ENCODE data around the gene PPM1J. TPM values are rescaled to one million over a fixed set of nuclear protein-coding genes. Genes with fewer than 3 reads are reported as not detected.

The PPM1J gene
- polyA plus RNA-seq, 1 of the 3 experiments (the other 2 are of a cell fraction), result 5.3 TPM

DNA sequence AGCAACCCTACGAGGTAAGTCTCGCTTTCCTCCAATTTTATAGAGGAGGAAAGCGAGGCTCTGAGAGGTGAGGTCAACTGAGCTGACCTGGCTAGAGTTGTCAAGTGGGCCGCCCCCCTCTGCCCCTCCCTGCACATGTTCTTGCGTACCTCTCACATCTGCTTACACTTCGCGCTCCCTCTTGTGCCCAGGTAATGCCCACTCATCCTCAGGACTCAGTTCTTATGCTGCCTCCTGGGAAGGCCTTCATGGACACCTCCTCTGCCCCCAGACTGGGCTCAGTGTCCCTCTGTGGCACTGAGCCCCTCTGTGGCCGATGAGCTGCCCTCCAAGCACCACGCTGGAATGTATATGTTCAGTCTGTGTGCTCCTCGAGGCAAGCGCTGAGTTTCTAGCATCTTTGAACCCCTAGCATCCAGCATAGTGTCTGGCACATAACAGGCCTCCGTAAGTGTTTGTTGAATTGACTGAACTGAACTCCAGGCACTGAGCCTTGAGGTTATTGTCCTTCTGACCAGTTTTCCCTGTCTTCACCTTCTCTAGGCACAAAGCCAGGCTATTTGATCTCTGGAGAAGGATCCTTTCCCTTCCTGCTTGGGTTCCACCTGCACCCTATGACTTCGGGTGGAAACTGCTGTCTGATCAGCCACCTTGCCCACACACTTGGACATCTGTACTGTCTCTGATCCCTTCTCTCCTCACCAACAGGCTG, 27.2 kb downstream of the PPM1J start:
- Histone ChIP-seq H3K4me3 (ENCODE audit: low read depth in 2 of 2, low read length in 1 of 2) (no peak overlapping the region), H3K9ac (no peak overlapping the region), H3F3A (replicated peaks; ENCODE audit: insufficient read depth) (no peaks in the 10 kb centered on the region), H3K36me3 (replicated peaks in 1 of 2; ENCODE audit: control insufficient read depth in 1 of 2, insufficient read depth in 2 of 2, low read length in 1 of 2) (peaks cover 14 to 21% of the 10 kb centered on the region in 2 experiments), H4K20me1 (ENCODE audit: insufficient read depth) (peaks cover 19% of the 10 kb centered on the region), H3K79me2 (ENCODE audit: insufficient read depth) (peaks cover 34% of the 10 kb centered on the region), H2AFZ (ENCODE audit: low read depth) (no peak overlapping the region), H3K4me1 (ENCODE audit: control insufficient read depth in 1 of 2, insufficient read depth in 2 of 2, low read depth in 1 of 2, low read length in 1 of 2) (no peaks in the 10 kb centered on the region; a peak in 1 of 4 replicates), H3K4me2 (no peak overlapping the region), H3K9me3 (no peaks in the 10 kb centered on the region), H3K27ac (ENCODE audit: low read depth in 2 of 2, low read length in 1 of 2) (no peak overlapping the region), H3K9me2 (no peaks in the 10 kb centered on the region), H3K27me3 (ENCODE audit: insufficient read depth) (no peaks in the 10 kb centered on the region)
- WGBS (ENCODE audit: low lambda C conversion rate), result 95% methylated on average over 13 of the region's 13 CpGs
- TF ChIP-seq FOSL2 (IDR thresholded peaks at IDR 0.05; ENCODE audit: borderline replicate concordance, low read depth), result no peak
- TF ChIP-seq, protein P1, sequence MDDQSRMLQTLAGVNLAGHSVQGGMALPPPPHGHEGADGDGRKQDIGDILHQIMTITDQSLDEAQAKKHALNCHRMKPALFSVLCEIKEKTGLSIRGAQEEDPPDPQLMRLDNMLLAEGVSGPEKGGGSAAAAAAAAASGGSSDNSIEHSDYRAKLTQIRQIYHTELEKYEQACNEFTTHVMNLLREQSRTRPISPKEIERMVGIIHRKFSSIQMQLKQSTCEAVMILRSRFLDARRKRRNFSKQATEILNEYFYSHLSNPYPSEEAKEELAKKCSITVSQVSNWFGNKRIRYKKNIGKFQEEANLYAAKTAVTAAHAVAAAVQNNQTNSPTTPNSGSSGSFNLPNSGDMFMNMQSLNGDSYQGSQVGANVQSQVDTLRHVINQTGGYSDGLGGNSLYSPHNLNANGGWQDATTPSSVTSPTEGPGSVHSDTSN (IDR thresholded peaks at IDR 0.05), result no peak
- peak; percentile 5 for DNase-seq
- POLR2A ChIA-PET, result no interaction called here
- CTCF ChIA-PET, result no interaction called here

DNA sequence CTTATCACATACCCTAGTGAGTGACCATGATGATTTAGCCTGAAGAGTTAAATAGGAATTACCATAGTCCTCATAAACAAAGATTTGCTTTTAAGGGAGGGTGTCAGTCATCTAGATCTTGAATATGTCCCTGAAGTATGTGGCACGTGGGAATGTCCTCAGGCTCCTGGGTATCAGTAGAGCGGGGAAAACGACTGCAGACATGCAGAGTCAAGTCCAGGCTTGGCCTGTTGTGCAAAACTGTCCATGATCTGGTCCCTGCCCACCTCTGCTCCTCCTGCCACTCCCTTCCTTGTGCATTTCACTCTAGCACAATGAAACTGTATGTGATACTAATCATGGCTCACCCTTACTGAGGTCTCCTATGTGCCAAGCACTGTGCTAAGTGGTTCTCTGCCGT, 27.8 kb downstream of the PPM1J start:
- no peaks in the 10 kb centered on the region for H3K9me3 ChIP-seq
- H3K9ac ChIP-seq, result no peak overlapping the region
- WGBS (ENCODE audit: low lambda C conversion rate), result 85% methylated on average over 4 of the region's 4 CpGs
- H3K27ac ChIP-seq (ENCODE audit: low read depth in 2 of 2, low read length in 1 of 2), result no peak overlapping the region; a peak in 1 of 4 replicates
- TF ChIP-seq, protein P2, sequence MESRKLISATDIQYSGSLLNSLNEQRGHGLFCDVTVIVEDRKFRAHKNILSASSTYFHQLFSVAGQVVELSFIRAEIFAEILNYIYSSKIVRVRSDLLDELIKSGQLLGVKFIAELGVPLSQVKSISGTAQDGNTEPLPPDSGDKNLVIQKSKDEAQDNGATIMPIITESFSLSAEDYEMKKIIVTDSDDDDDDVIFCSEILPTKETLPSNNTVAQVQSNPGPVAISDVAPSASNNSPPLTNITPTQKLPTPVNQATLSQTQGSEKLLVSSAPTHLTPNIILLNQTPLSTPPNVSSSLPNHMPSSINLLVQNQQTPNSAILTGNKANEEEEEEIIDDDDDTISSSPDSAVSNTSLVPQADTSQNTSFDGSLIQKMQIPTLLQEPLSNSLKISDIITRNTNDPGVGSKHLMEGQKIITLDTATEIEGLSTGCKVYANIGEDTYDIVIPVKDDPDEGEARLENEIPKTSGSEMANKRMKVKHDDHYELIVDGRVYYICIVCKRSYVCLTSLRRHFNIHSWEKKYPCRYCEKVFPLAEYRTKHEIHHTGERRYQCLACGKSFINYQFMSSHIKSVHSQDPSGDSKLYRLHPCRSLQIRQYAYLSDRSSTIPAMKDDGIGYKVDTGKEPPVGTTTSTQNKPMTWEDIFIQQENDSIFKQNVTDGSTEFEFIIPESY (IDR thresholded peaks at IDR 0.05; ENCODE audit: borderline replicate concordance, low read depth), result no peak
- no peak for TF ChIP-seq GATA2 (CRISPR knock-in tag; IDR thresholded peaks at IDR 0.05)
- TF ChIP-seq, protein P3, sequence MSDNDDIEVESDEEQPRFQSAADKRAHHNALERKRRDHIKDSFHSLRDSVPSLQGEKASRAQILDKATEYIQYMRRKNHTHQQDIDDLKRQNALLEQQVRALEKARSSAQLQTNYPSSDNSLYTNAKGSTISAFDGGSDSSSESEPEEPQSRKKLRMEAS (IDR thresholded peaks at IDR 0.05; ENCODE audit: low read depth), result no peak
- no peak for TF ChIP-seq CHD2 (IDR thresholded peaks at IDR 0.05; ENCODE audit: low read length, partially characterized antibody)
- no peak for TF ChIP-seq TEAD4 (IDR thresholded peaks at IDR 0.05; ENCODE audit: borderline replicate concordance, insufficient read depth)
- no peak for TF ChIP-seq NFIC (IDR thresholded peaks at IDR 0.05; ENCODE audit: borderline replicate concordance)
- TF ChIP-seq EP300 (IDR thresholded peaks at IDR 0.05; ENCODE audit: borderline replicate concordance in 1 of 2, low read depth in 1 of 2, low read length in 1 of 2), result no peak
- no peak for TF ChIP-seq SIN3A (IDR thresholded peaks at IDR 0.05; ENCODE audit: borderline replicate concordance, low read depth, low read length)
- TF ChIP-seq MXI1 (IDR thresholded peaks at IDR 0.05; ENCODE audit: low read depth, low read length), result no peak
- no peak for TF ChIP-seq GABPA (IDR thresholded peaks at IDR 0.05; ENCODE audit: low read depth)
- no peak for TF ChIP-seq JUND (IDR thresholded peaks at IDR 0.05)
- no peak for TF ChIP-seq RCOR1 (IDR thresholded peaks at IDR 0.05; ENCODE audit: low read length)
- TF ChIP-seq FOXJ3 (CRISPR knock-in tag; IDR thresholded peaks at IDR 0.05), result no peak
- no peak for TF ChIP-seq EZH2phosphoT487 (IDR thresholded peaks at IDR 0.05; ENCODE audit: borderline replicate concordance, low read depth)
- TF ChIP-seq, protein P4, sequence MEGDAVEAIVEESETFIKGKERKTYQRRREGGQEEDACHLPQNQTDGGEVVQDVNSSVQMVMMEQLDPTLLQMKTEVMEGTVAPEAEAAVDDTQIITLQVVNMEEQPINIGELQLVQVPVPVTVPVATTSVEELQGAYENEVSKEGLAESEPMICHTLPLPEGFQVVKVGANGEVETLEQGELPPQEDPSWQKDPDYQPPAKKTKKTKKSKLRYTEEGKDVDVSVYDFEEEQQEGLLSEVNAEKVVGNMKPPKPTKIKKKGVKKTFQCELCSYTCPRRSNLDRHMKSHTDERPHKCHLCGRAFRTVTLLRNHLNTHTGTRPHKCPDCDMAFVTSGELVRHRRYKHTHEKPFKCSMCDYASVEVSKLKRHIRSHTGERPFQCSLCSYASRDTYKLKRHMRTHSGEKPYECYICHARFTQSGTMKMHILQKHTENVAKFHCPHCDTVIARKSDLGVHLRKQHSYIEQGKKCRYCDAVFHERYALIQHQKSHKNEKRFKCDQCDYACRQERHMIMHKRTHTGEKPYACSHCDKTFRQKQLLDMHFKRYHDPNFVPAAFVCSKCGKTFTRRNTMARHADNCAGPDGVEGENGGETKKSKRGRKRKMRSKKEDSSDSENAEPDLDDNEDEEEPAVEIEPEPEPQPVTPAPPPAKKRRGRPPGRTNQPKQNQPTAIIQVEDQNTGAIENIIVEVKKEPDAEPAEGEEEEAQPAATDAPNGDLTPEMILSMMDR (IDR thresholded peaks at IDR 0.05), result no peak
- TF ChIP-seq ELF1 (IDR thresholded peaks at IDR 0.05), result no peak
- no peak for TF ChIP-seq RAD21 (IDR thresholded peaks at IDR 0.05; ENCODE audit: low read length)
- no peak for TF ChIP-seq TAF1 (IDR thresholded peaks at IDR 0.05; ENCODE audit: borderline replicate concordance, low read depth, low read length)
- peak; percentile 3 for DNase-seq
- ChIA-PET CTCF (no interaction called here), POLR2A (no interaction called here)
- peaks cover 39% of the 10 kb centered on the region for H3K79me2 ChIP-seq (ENCODE audit: insufficient read depth)
- no peaks in the 10 kb centered on the region; a peak in 1 of 4 replicates for H3K4me1 ChIP-seq (ENCODE audit: control insufficient read depth in 1 of 2, insufficient read depth in 2 of 2, low read depth in 1 of 2, low read length in 1 of 2)
- peaks cover 9 to 17% of the 10 kb centered on the region in 2 experiments for H3K36me3 ChIP-seq (replicated peaks in 1 of 2; ENCODE audit: control insufficient read depth in 1 of 2, insufficient read depth in 2 of 2, low read length in 1 of 2)
- H4K20me1 ChIP-seq (ENCODE audit: insufficient read depth), result peaks cover 19% of the 10 kb centered on the region
- no peak overlapping the region for H3K4me3 ChIP-seq (ENCODE audit: low read depth in 2 of 2, low read length in 1 of 2)
- H3K9me2 ChIP-seq, result no peaks in the 10 kb centered on the region
- H3K4me2 ChIP-seq, result no peak overlapping the region
- H3F3A ChIP-seq (replicated peaks; ENCODE audit: insufficient read depth), result no peaks in the 10 kb centered on the region
- H3K27me3 ChIP-seq (ENCODE audit: insufficient read depth), result no peaks in the 10 kb centered on the region
- no peak overlapping the region for H2AFZ ChIP-seq (ENCODE audit: low read depth)

Measured in SK-N-SH (cell line).